Measurements from ENCODE around the gene PSMD6.

PSMD6 gene

GRCh38 chr3:63975723-63976122, 47.6 kb downstream of the PSMD6 start:
- peak; percentile 50 for DNase-seq

- no peak for DNase-seq
Observed at GRCh38 chr3:63974451-63974850, 48.8 kb downstream of the PSMD6 start.

- DNase-seq = no peak
Observed at GRCh38 chr3:63973406-63973805, 49.9 kb downstream of the PSMD6 start.

- DNase-seq = no peak
Observed at GRCh38 chr3:63972987-63973386, 50.3 kb downstream of the PSMD6 start.

- peak; percentile 61 for DNase-seq
Observed at GRCh38 chr3:63972196-63972595, 51.1 kb downstream of the PSMD6 start.

- peak; percentile 83 for DNase-seq
Observed at GRCh38 chr3:63970631-63971475, 52.4 kb downstream of the PSMD6 start.

- DNase-seq = no peak
Observed at GRCh38 chr3:63969876-63970275, 53.4 kb downstream of the PSMD6 start.

- DNase-seq = no peak
Observed at GRCh38 chr3:63968612-63969350, 54.5 kb downstream of the PSMD6 start.

GRCh38 chr3:63967675-63968611, 55.4 kb downstream of the PSMD6 start:
- peak; percentile 66 for DNase-seq

GRCh38 chr3:63966871-63967270, 56.4 kb downstream of the PSMD6 start:
- no peak for DNase-seq

GRCh38 chr3:63966007-63966406, 57.3 kb downstream of the PSMD6 start:
- DNase-seq = no peak

GRCh38 chr3:63964681-63965485, 58.4 kb downstream of the PSMD6 start:
- no peak for DNase-seq

- DNase-seq = no peak
Observed at GRCh38 chr3:63963496-63963895, 59.8 kb downstream of the PSMD6 start.

- no peak for DNase-seq
Observed at GRCh38 chr3:63961891-63962290, 61.4 kb downstream of the PSMD6 start.
